ENCODE measurements around the gene LINC01488. TPM values are rescaled to one million over a fixed set of nuclear protein-coding genes. Genes with fewer than 3 reads are reported as not detected.

LINC01488 gene
- total RNA-seq, 2 experiments from 2014 or later: not detected

DNA sequence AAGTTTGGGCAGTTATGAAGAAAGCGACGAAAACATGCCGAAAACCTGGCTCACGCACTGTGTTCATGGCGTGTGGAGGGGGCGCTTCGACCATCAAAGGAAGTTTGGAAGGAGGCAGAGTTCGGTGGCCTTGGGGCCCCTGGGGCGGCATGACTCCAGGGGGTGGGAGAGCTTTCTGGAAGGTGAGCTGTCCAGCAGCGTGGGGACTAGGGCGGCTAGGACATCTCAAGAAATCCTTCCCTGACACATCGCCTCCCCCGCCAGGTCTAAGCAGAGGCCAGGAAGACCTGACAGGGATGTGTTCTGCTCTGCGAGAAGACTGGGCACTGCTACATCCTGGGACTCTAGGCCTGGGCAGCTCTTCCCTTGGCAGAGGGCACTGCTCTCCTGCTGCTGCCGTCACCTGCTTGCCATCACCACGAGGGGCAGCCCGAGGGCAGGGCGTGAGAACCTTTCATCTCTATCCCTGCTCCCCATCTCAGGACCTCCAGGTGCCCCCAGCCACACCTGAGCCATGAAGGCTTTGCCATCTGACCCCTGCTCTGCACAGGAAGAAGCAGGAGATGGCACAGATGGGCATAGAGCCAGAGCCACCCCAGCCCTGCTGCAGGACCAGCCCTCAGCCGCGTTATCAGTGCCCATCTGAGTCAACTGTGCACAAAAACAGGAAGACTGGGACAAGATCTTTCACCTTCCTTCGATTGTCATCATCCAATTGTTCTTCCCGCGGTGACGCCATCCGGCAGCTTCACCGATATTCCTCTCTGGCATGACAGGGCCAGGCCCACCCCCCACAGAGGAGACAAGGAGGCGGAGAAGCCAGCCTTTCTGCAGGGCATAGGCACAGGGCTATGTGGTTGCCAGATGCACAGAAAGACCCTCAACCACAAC, 12.7 kb downstream of the LINC01488 start:
- CTCF ChIA-PET: no interaction called here
- Mint-ChIP-seq H3K4me1 (no peaks in the 10 kb centered on the region), H3K9me3 (ENCODE audit: low read depth) (no peaks in the 10 kb centered on the region), H3K27ac (no peak overlapping the region), H3K27me3 (no peaks in the 10 kb centered on the region), H3K4me3 (no peak overlapping the region), H3K36me3 (no peaks in the 10 kb centered on the region)
- ATAC-seq (no peak), DNase-seq (no peak)

DNA sequence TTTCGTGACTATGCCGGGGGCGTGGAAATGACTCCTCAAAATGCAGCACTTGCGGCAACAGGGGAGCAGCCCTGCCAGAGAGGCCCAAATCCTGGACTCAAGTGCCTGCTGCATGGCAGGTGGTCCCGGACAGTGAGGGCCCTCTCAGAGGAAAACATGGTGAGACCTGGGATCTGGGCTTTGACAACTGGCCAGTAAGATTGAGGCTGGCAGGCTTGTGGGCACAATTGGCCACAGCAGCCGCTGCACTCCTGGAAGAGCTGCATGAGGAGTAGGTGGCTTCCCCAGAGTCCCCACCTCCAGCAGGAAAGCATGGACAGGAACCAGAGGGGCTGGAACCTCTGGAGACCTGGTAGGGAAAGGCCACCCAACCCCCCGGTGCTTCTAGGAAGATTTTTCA, 13.4 kb downstream of the LINC01488 start:
- CTCF ChIA-PET: no interaction called here
- Mint-ChIP-seq H3K4me1 (no peaks in the 10 kb centered on the region), H3K9me3 (ENCODE audit: low read depth) (no peaks in the 10 kb centered on the region), H3K36me3 (no peaks in the 10 kb centered on the region), H3K4me3 (no peak overlapping the region), H3K27ac (no peak overlapping the region), H3K27me3 (no peaks in the 10 kb centered on the region)
- ATAC-seq (no peak), DNase-seq (no peak)

DNA sequence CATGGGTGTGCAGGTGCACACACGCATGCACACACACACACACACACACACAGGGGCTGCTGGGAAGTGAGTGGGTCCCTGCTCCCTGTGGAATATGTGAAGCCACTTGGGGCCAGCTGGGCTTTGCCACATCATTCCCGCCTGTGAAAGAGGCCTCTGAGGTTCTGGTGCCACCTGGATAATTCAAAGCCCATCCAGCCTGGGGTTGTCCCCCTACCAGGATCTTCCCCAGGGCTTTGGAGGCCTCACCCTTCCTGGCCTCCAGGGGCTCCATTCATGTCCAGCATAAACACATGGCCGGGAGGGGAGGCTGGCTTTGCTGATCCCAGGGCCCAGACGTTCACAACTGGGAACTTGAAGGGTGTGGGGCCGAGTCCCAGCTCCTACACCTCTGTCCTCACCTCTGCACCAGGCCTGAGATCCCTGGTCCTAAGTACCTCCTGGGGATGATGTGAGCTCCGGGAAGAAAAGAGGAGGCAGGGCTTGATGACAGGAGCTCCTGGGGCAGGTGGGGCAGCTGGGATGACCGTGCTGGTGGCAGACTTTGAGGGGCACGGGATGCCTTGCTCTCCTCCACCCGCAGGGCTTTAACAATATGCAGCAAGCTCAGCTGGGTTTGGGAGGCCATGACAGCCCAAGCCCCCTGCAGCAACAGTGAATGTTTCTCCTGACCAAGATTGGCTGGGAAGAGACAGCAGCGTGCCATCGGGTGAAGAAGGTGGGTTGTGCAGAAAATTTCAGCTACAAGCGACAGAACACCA, 14.2 kb downstream of the LINC01488 start:
- Mint-ChIP-seq H3K36me3 (no peaks in the 10 kb centered on the region), H3K27ac (no peak overlapping the region), H3K27me3 (no peaks in the 10 kb centered on the region), H3K4me1 (no peaks in the 10 kb centered on the region), H3K4me3 (no peak overlapping the region), H3K9me3 (ENCODE audit: low read depth) (no peaks in the 10 kb centered on the region)
- no peak for ATAC-seq
- CTCF ChIA-PET: no interaction called here
- DNase-seq: no peak

DNA sequence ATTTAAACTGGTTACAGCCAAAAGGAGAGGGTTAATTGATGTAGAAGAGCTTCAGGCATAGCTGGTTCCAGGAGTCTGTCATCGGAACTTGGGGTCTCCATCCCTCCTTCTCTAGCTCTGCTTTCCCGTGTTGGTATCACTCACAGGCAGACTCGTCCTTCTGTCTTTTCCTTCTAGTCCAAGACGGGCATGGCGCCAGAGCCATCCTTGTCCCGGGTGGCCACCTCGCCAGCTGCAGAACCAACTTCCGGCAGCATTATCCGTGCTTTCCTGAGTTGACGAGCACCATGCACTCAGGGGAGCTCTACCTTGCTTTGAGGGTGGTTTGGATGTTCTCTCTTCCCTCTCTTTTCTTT, 14.7 kb downstream of the LINC01488 start:
- Mint-ChIP-seq H3K27ac (no peak overlapping the region), H3K9me3 (ENCODE audit: low read depth) (no peaks in the 10 kb centered on the region), H3K27me3 (no peaks in the 10 kb centered on the region), H3K36me3 (no peaks in the 10 kb centered on the region), H3K4me3 (no peak overlapping the region), H3K4me1 (no peaks in the 10 kb centered on the region)
- ATAC-seq (no peak), DNase-seq (no peak)
- CTCF ChIA-PET: no interaction called here

DNA sequence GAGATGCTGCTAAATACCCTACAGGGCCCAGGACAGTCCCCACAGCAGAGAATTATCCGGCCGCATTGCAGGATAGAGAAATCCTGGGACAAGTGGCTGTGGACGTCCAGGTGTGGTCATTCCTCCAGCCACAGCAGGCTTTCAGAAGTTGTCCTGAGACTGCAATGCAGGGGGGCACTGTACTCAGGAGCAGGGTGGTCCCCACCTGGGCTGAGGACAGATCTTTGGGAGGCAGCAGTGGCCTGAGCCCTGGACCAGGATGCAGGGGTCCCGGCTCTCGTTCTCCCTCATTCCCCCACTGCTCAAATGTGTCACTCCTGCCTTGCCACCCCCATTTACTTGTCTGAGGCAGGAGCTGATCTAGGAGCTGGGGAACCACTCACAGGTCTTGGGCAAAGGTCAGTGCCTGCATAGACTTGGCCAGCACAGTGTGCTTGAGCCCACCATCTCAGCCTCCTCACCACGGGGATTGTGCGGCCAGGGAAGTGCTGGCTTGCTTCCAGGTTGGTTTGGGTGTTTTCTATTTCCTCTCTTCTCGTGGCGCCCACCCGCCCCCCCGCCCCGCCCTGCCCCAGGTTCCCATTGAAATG, 15.3 kb downstream of the LINC01488 start:
- Mint-ChIP-seq H3K27ac (no peak overlapping the region), H3K4me1 (no peaks in the 10 kb centered on the region), H3K36me3 (no peaks in the 10 kb centered on the region), H3K27me3 (no peaks in the 10 kb centered on the region), H3K4me3 (no peak overlapping the region), H3K9me3 (ENCODE audit: low read depth) (no peaks in the 10 kb centered on the region)
- CTCF ChIA-PET: no interaction called here
- DNase-seq: no peak
- ATAC-seq: no peak

DNA sequence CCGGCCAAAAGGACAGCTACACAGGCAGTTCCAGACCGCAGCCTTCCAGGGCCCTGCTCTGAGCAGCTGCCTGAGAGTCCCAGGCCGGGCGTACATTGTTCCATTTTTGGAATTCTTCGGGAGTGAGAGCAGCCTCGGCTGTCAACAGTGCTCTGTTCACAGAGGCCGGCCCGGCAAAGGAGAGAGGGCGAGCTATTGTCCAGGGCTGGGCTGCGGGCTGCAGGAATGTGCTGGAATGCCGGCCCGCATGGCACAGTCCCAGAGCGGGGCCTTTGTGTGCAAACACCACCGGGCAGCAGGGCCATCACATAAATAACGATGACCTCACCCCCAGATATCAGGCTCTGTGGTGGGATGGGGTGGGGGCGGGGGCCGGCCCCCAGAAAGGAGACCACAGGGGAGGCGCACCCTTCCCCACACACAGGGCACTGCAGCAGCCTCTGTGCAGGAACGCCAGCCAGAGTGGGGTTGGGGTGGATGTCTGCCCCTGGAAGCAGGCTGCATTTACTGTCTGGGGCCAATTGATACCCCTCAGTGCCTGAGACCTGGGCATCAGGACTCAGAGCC, 15.8 kb downstream of the LINC01488 start:
- no peaks in the 10 kb centered on the region for H3K4me1 Mint-ChIP-seq
- no peaks in the 10 kb centered on the region for H3K27me3 Mint-ChIP-seq
- H3K27ac Mint-ChIP-seq: no peak overlapping the region
- H3K36me3 Mint-ChIP-seq: no peaks in the 10 kb centered on the region
- H3K4me3 Mint-ChIP-seq: no peak overlapping the region
- CTCF ChIA-PET: no interaction called here
- DNase-seq (no peak), ATAC-seq (no peak)
- H3K9me3 Mint-ChIP-seq (ENCODE audit: low read depth): no peaks in the 10 kb centered on the region

DNA sequence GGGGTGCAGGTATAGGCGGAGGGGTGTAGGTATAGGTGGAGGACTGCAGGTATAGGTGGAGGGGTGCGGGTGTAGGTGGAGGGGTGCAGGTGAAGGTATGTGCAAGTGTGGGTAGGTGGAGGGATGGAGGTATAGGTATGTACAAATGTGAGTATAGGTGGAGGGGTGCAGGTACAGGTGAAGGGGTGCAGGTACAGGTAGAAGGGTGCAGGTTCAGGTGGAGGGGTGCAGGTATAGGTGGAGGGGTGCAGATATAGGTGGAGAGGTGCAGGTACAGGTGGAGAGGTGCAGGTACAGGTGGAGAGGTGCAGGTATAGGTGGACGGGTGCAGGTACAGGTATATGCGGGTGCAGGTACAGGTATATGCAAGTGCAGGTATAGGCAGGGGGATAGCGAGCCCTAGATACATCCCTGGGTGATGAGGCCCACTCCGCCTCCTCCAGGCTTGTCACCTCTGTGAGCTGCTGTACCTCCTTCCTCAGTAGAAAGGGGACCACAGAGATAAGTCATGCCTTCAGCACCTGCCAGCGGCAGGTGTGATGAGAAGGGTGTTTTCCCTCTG, 17.2 kb downstream of the LINC01488 start:
- Mint-ChIP-seq H3K4me1 (peaks cover 3% of the 10 kb centered on the region), H3K36me3 (no peaks in the 10 kb centered on the region), H3K27ac (no peak overlapping the region), H3K9me3 (ENCODE audit: low read depth) (no peaks in the 10 kb centered on the region), H3K27me3 (peaks cover 4% of the 10 kb centered on the region), H3K4me3 (no peak overlapping the region)
- no peak for DNase-seq
- CTCF ChIA-PET: no interaction called here
- ATAC-seq: no peak

DNA sequence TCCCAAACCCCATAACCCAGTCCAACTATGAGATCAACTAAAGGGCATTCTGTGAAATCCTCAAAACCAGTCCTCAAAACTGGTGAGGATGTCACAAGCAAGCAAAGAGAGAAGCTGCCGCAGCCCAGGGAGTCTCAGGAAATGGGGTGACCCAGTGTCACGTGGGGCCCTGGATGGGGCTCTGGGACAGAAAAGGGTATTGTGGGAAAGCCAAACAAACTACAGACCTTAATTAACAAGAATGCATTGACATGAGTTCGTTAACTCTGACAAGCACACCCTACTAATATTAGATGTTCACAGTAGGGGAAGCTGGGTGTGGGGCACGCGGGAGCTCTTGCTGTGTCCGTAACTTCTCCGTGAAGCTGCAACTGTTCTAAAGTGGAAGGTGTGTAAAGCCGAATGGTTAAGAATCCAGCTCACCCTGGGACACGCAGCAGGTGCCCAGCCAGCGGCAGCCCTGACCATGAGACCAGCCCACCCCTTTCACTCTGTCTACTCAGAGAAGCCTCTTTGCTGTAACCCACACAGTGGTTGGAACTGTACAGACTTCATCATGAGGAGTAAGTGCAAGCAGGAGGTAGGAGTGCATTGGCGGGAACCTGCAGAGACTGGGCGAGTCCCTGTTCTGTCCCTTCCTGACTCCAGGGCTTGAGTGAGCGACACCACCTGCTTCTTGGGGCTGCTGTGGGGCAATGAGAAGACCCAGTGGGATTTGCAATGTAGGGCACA, 17.9 kb downstream of the LINC01488 start:
- CTCF ChIA-PET: no interaction called here
- peaks cover 3% of the 10 kb centered on the region for H3K4me1 Mint-ChIP-seq
- no peaks in the 10 kb centered on the region for H3K36me3 Mint-ChIP-seq
- H3K27ac Mint-ChIP-seq: no peak overlapping the region
- H3K27me3 Mint-ChIP-seq: peaks cover 5% of the 10 kb centered on the region
- H3K9me3 Mint-ChIP-seq (ENCODE audit: low read depth): no peaks in the 10 kb centered on the region
- DNase-seq (no peak), ATAC-seq (no peak)
- no peak overlapping the region for H3K4me3 Mint-ChIP-seq

DNA sequence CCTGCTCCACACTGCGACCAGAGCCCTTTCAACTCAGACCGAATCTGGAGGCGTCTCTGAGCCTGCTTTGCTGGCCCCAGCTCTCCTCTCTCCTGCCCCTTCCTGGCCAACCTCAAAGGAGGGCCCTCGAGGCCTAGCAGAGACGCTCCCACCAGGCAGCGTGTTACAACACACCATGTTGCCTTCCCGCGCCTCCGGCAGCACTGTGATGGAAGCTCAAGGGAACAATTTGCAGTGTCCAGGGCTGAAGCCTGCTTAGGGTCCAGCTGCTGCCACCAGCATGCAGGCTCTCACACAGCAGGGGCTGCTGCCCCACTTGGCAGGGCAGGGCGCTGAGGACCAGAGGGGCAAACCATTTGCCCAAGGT, 18.4 kb downstream of the LINC01488 start:
- DNase-seq (no peak), ATAC-seq (no peak)
- CTCF ChIA-PET: no interaction called here
- Mint-ChIP-seq H3K36me3 (no peaks in the 10 kb centered on the region), H3K9me3 (ENCODE audit: low read depth) (no peaks in the 10 kb centered on the region), H3K4me1 (peaks cover 3% of the 10 kb centered on the region), H3K27ac (no peak overlapping the region), H3K27me3 (peaks cover 5% of the 10 kb centered on the region), H3K4me3 (no peak overlapping the region)

DNA sequence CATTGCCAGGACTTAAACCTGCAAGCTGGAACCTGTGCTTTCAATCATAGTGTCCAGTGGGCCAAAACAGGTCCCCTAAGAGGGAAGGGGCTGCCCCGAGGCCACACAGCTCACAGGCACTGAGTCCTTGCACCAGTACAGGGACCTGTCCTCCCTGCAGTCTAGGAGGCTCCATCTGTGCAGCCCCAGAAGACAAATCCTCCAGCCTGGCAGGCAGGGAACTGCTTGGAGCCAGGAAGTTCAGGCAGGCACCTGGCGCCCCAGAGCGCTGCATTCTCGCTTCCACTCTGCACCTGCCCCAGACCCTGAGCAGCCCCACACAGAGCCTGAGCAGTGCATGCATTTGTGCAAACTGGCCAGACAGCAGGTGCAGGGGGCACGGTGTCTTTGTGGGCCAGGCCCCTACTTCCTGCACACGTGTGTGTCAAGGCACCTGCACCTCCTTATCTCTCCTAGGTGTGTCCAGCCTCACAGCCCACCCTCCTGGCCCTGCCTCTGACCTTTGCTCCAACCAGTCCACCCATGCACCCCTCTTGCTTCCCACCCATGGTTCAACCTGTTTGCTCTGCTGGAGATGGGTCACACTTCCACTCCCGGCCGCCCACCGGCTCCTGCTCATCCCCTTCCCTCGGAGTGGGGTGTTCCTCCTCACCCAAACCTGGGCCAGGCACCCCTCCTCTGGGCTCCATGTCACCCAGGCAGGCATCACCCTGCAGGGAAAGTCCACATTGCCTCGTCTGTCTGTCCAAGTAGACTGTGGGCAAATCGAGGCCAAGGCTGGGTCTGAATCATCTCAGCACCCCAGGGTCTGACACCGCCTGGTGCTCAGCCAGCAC, 19.0 kb downstream of the LINC01488 start:
- no peaks in the 10 kb centered on the region for H3K36me3 Mint-ChIP-seq
- no peak overlapping the region for H3K4me3 Mint-ChIP-seq
- H3K27ac Mint-ChIP-seq: no peak overlapping the region
- no peaks in the 10 kb centered on the region for H3K9me3 Mint-ChIP-seq (ENCODE audit: low read depth)
- no peak for ATAC-seq
- peaks cover 3% of the 10 kb centered on the region for H3K4me1 Mint-ChIP-seq
- no peak for DNase-seq
- H3K27me3 Mint-ChIP-seq: peaks cover 5% of the 10 kb centered on the region
- CTCF ChIA-PET: no interaction called here

DNA sequence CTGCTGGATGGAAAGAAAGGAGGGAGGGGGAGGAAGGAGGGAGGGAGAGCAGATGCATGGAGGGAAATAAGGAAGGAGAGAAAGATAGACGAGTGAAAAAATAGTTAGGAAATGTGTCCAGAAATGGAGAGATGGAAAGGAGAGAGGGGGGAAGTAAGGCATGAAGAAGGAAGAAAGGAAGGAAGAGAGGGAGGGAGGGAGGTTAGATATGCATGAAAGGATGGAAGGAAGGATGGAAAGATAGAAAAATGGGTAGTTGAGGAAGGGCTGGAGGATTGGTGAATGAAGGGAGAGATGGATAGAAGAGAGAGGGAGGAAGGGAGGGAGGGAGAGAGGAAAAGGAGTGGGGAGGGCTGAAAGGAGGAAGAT, 19.6 kb downstream of the LINC01488 start:
- Mint-ChIP-seq H3K9me3 (ENCODE audit: low read depth) (no peaks in the 10 kb centered on the region), H3K4me3 (no peak overlapping the region), H3K27ac (no peak overlapping the region), H3K36me3 (no peaks in the 10 kb centered on the region), H3K27me3 (peaks cover 5% of the 10 kb centered on the region), H3K4me1 (peaks cover 3% of the 10 kb centered on the region)
- CTCF ChIA-PET: no interaction called here
- DNase-seq: no peak
- no peak for ATAC-seq

DNA sequence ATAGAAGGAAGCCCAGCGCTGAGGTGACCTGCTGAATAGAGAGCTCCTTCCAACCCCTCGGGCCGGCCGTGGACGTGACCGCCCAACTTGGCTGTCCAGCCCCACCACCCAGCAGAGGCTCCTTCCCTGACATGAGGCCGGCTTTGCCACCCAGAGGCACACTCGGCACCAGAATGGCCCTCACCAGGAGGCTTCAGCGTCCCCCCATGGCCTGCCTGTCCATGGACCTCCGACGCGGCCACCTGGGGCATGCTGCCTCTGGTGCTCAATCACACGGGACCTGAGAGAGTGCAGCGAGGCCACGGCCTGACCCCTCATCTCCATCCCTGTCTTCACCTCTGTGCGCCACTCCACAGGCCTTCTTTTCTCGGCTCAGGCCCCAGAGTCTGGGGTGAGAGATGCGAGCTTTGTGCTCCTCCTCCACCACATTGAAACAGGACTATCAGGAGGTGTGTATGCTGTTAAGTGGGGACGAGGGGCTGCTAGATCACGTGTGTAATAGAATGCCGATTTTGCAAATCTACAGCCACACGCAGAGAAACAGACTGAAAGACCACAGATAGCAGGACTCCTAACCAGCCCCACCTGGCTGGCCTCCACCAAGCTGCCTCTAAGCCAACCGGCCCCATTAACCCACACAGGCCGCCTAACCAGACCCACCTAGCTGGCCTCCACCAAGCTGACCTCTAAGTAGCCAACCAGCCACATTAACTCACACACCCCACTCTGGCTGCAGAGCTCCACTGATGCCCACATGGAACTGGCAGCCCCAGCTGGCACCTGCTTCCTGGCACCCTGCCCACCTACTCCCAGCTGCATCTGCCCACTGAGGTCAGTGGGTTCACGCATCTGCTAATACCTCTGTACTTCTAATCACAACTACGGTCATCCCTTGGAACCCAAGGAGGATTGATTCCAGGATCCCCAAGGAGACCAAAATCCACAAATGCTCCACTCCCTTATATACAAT, 20.7 kb downstream of the LINC01488 start:
- Mint-ChIP-seq H3K27me3 (peaks cover 11% of the 10 kb centered on the region), H3K4me1 (peaks cover 3% of the 10 kb centered on the region), H3K4me3 (no peak overlapping the region), H3K9me3 (ENCODE audit: low read depth) (no peaks in the 10 kb centered on the region), H3K36me3 (no peaks in the 10 kb centered on the region), H3K27ac (no peak overlapping the region)
- CTCF ChIA-PET: no interaction called here
- DNase-seq (no peak), ATAC-seq (no peak)

All from activated CD8-positive, alpha-beta memory T cell treated with anti-CD3 and anti-CD28 coated beads, Interleukin-2, amount 10 ng/mL, durations not matched to agents 7 days and 5 days (primary cell).